Glutamatergic neuron (in vitro differentiated cells): ENCODE data around the gene JUP. TPM values are rescaled to one million over a fixed set of nuclear protein-coding genes. Genes with fewer than 3 reads are reported as not detected.

ENCODE experiments used
- DNase-seq: peaks from one replicate; pipeline ENCODE4 v3.0.0; 2022
- H3K27ac Mint-ChIP-seq: one replicate; pipeline ENCODE4 v1.8.0; 2020; ENCODE audit warnings: mild to moderate bottlenecking, mixed read lengths, inconsistent platforms; ENCODE audit not compliant: unreplicated experiment
- H3K27me3 Mint-ChIP-seq: one replicate; pipeline ENCODE4 v1.8.0; 2020; ENCODE audit warnings: mild to moderate bottlenecking, moderate library complexity, mixed read lengths, inconsistent platforms; ENCODE audit not compliant: unreplicated experiment
- H3K36me3 Mint-ChIP-seq: one replicate; pipeline ENCODE4 v1.8.0; 2020; ENCODE audit warnings: mild to moderate bottlenecking, mixed read lengths, inconsistent platforms; ENCODE audit not compliant: unreplicated experiment
- H3K4me1 Mint-ChIP-seq: one replicate; pipeline ENCODE4 v1.8.0; 2020; ENCODE audit warnings: mild to moderate bottlenecking, low read depth, mixed read lengths, inconsistent platforms; ENCODE audit not compliant: unreplicated experiment
- H3K4me3 Mint-ChIP-seq: one replicate; pipeline ENCODE4 v1.8.0; 2020; ENCODE audit warnings: mild to moderate bottlenecking, mixed read lengths, inconsistent platforms; ENCODE audit not compliant: unreplicated experiment
- H3K9me3 Mint-ChIP-seq: one replicate; pipeline ENCODE4 v1.8.0; 2020; ENCODE audit warnings: mild to moderate bottlenecking, moderate library complexity, mixed read lengths, inconsistent platforms; ENCODE audit not compliant: unreplicated experiment
- CTCF ChIP-seq: fragments of 200-600 bp; sonication (generic); IDR thresholded peaks from one replicate; pipeline ENCODE4 v1.5.0; 2021; ENCODE audit not compliant: partially characterized antibody, unreplicated experiment
- total RNA-seq: library from RNA; stranded (reverse); fragmentation: NEBNext Ultra II Directional; extraction: Animal tissue kit (Norgen Biotek cat#: 25700); gene quantifications from one replicate; pipeline ENCODE4 v1.2.1, GENCODE V29; 2021; ENCODE audit not compliant: unreplicated experiment

JUP gene
- total RNA-seq, 1 donor from 2014 or later = 252 TPM

GRCh38 chr17:41824086-41824485 is 37.6 kb upstream of the JUP start:
- H3K9me3 Mint-ChIP-seq = peaks cover 2% of the 10 kb centered on the region
- H3K4me3 Mint-ChIP-seq = no peak overlapping the region
- peaks cover 15% of the 10 kb centered on the region for H3K4me1 Mint-ChIP-seq
- no peak for DNase-seq
- no peaks in the 10 kb centered on the region for H3K36me3 Mint-ChIP-seq
- peaks cover 9% of the 10 kb centered on the region for H3K27me3 Mint-ChIP-seq
- TF ChIP-seq CTCF = no peak
- no peak overlapping the region for H3K27ac Mint-ChIP-seq

- H3K4me1 Mint-ChIP-seq = peaks cover 12% of the 10 kb centered on the region
- no peaks in the 10 kb centered on the region for H3K36me3 Mint-ChIP-seq
Observed at GRCh38 chr17:41823580-41823979, 37.1 kb upstream of the JUP start.

GRCh38 chr17:41823141-41823524 is 36.6 kb upstream of the JUP start:
- Mint-ChIP-seq H3K4me1 (peaks cover 12% of the 10 kb centered on the region), H3K4me3 (no peak overlapping the region)
- no peak for TF ChIP-seq CTCF

More at GRCh38 chr17:41823580-41823979, 37.1 kb upstream of the JUP start:
- H3K27ac Mint-ChIP-seq = no peak overlapping the region
- no peak for DNase-seq
- H3K9me3 Mint-ChIP-seq = peaks cover 2% of the 10 kb centered on the region
- H3K27me3 Mint-ChIP-seq = peaks cover 9% of the 10 kb centered on the region
- no peak for TF ChIP-seq CTCF
- no peak overlapping the region for H3K4me3 Mint-ChIP-seq

GRCh38 chr17:41822216-41823140 is 36.0 kb upstream of the JUP start:
- no peak for TF ChIP-seq CTCF
- Mint-ChIP-seq H3K4me3 (no peak overlapping the region), H3K27me3 (peaks cover 6% of the 10 kb centered on the region), H3K4me1 (peaks cover 7% of the 10 kb centered on the region), H3K9me3 (peaks cover 2% of the 10 kb centered on the region), H3K27ac (peak overlapping the region; percentile 28), H3K36me3 (no peaks in the 10 kb centered on the region)
- DNase-seq = no peak

More at GRCh38 chr17:41823141-41823524, 36.6 kb upstream of the JUP start:
- Mint-ChIP-seq H3K27me3 (peaks cover 9% of the 10 kb centered on the region), H3K27ac (no peak overlapping the region), H3K36me3 (no peaks in the 10 kb centered on the region), H3K9me3 (peaks cover 2% of the 10 kb centered on the region)
- no peak for DNase-seq

GRCh38 chr17:41821776-41822175 is 35.3 kb upstream of the JUP start:
- no peak for DNase-seq
- peaks cover 2% of the 10 kb centered on the region for H3K9me3 Mint-ChIP-seq
- no peak overlapping the region for H3K27ac Mint-ChIP-seq
- peaks cover 6% of the 10 kb centered on the region for H3K27me3 Mint-ChIP-seq
- peaks cover 4% of the 10 kb centered on the region for H3K4me1 Mint-ChIP-seq
- TF ChIP-seq CTCF = no peak
- H3K36me3 Mint-ChIP-seq = no peaks in the 10 kb centered on the region
- H3K4me3 Mint-ChIP-seq = no peak overlapping the region
